H1 (cell line): ENCODE measurements around the gene HES7.

Experiments
- ATF3 ChIP-seq: IDR thresholded peaks from 2 replicates; pipeline ENCODE4 v1.6.1; 2011; ENCODE audit warnings: low read depth, mild to moderate bottlenecking, low read length; ENCODE audit not compliant: insufficient read depth
- CBX5 ChIP-seq: fragments of 300-800, 300-1000 bp; sonication (generic); IDR thresholded peaks from 2 replicates; pipeline ENCODE4 v1.7.1; 2016; ENCODE audit warnings: antibody characterized with exemption, low read length, low read depth
- CHD2 ChIP-seq: IDR thresholded peaks from 2 replicates; pipeline ENCODE4 v1.6.1; 2012; ENCODE audit warnings: low read length, improper control_type of control experiment
- CTCF ChIP-seq, 3 experiments: IDR thresholded peaks; 1 replicate in 2 of 3; 2 replicates in 1 of 3; pipeline versions ENCODE4 v1.5.1 to v1.6.1; 2011; ENCODE audit warnings: low read length in 3 of 3, mild to moderate bottlenecking in 3 of 3, inconsistent platforms in 2 of 3, low read depth in 1 of 3, moderate library complexity in 1 of 3; ENCODE audit not compliant: insufficient read depth in 1 of 3; ENCODE audit errors: control extremely low read depth in 1 of 3
- EP300 ChIP-seq, 2 experiments: IDR thresholded peaks; 1 replicate in 1 of 2; 2 replicates in 1 of 2; pipeline ENCODE4 v1.6.1; 2011 to 2012; ENCODE audit warnings: low read depth in 2 of 2, low read length in 2 of 2, mild to moderate bottlenecking in 2 of 2, borderline replicate concordance in 1 of 2, inconsistent platforms in 1 of 2, moderate library complexity in 1 of 2
- EZH2 ChIP-seq: fragments of 200-600 bp; sonication (generic); IDR thresholded peaks from 2 replicates; pipeline ENCODE4 v1.7.1; 2012; ENCODE audit warnings: low read depth, mild to moderate bottlenecking, moderate library complexity, low read length, inconsistent platforms; ENCODE audit not compliant: severe bottlenecking
- JUN ChIP-seq: IDR thresholded peaks from 2 replicates; pipeline ENCODE4 v1.6.1; 2011; ENCODE audit warnings: low read depth, mild to moderate bottlenecking, improper control_type of control experiment, low read length
- MAFK ChIP-seq: IDR thresholded peaks from 2 replicates; pipeline ENCODE4 v1.6.1; 2012; ENCODE audit warnings: low read depth, mild to moderate bottlenecking, improper control_type of control experiment, low read length
- MAX ChIP-seq: IDR thresholded peaks from 2 replicates; pipeline ENCODE4 v1.6.1; 2012; ENCODE audit warnings: inconsistent platforms
- POLR2A ChIP-seq, 2 experiments: IDR thresholded peaks; 1 replicate in 1 of 2; 2 replicates in 1 of 2; pipeline ENCODE4 v1.6.1; 2011; ENCODE audit warnings: low read depth in 2 of 2, low read length in 2 of 2, mild to moderate bottlenecking in 2 of 2; ENCODE audit errors: control extremely low read depth in 1 of 2
- SIX5 ChIP-seq: IDR thresholded peaks from 2 replicates; pipeline ENCODE4 v1.6.1; 2011; ENCODE audit warnings: mild to moderate bottlenecking, low read depth, low read length
- TCF12 ChIP-seq: IDR thresholded peaks from 2 replicates; pipeline ENCODE4 v1.6.1; 2011; ENCODE audit warnings: low read depth, mild to moderate bottlenecking, low read length

- TF ChIP-seq EZH2, result no peak
- no peak for TF ChIP-seq CBX5
- no peak for TF ChIP-seq SIX5
- no peak for TF ChIP-seq JUN
- TF ChIP-seq CTCF (IDR thresholded peaks at IDR 0.05; ENCODE audit: control extremely low read depth in 1 of 3, insufficient read depth in 1 of 3, low read depth in 1 of 3, low read length in 3 of 3), result peak; percentile 80 to 98 (median 98)
- no peak for TF ChIP-seq POLR2A (IDR thresholded peaks at IDR 0.05; ENCODE audit: control extremely low read depth in 1 of 2, low read depth in 2 of 2, low read length in 2 of 2)
- no peak for TF ChIP-seq CHD2
- TF ChIP-seq MAFK, result no peak
- no peak for TF ChIP-seq EP300 (IDR thresholded peaks at IDR 0.05; ENCODE audit: borderline replicate concordance in 1 of 2, low read depth in 2 of 2, low read length in 2 of 2)
- no peak for TF ChIP-seq ATF3
- peak; percentile 57; the same call in 1 of the 2 replicates for TF ChIP-seq MAX
- TF ChIP-seq TCF12, result no peak
Observed at GRCh38 chr17:8073627-8074484, 50.0 kb downstream of the HES7 start.
